Measurements from ENCODE around the gene STAP2. TPM values are rescaled to one million over a fixed set of nuclear protein-coding genes. Genes with fewer than 3 reads are reported as not detected.
"Not testable (repeated sequence)": the region's sequence is repeated elsewhere in the genome, so short reads cannot be mapped to it uniquely, and the experiment has no call there.

STAP2 gene
- total and polyA plus RNA-seq, 10 of the 15 experiments (the other 5 are each of a cell fraction or from before 2014, with no cell fraction given), result 0.84 to 22.4 (median 15.2) TPM

GRCh38 chr19:4329858-4330257, 8.8 kb downstream of the STAP2 start (continued):
- TF ChIP-seq SPI1 (IDR thresholded peaks at IDR 0.05; ENCODE audit: borderline replicate concordance, insufficient read depth, low read depth, low read length) (no peak), GATAD2B (conservative IDR thresholded peaks at IDR 0.05; ENCODE audit: low read depth) (no peak), CEBPB (IDR thresholded peaks at IDR 0.05; ENCODE audit: borderline replicate concordance in 1 of 2, low read depth in 2 of 2, low read length in 2 of 2) (no peak), TAF1 (IDR thresholded peaks at IDR 0.05; ENCODE audit: borderline replicate concordance, low read depth, low read length) (no peak)

GRCh38 chr19:4328991-4329681, 9.5 kb downstream of the STAP2 start:
- POLR2A ChIA-PET; FAIRE-seq; H3K36me3 ChIP-seq (ENCODE audit: control insufficient read depth in 2 of 2, insufficient read depth in 2 of 2, low read length in 1 of 2); BruUV-seq (replicated peaks); H3K4me1 ChIP-seq (ENCODE audit: control insufficient read depth, insufficient read depth, low read length); CTCF ChIA-PET; H3K27ac ChIP-seq (ENCODE audit: control insufficient read depth, insufficient read depth); intact Hi-C loops (cut with micrococcal nuclease; ENCODE audit: unreplicated experiment); H3K27me3 ChIP-seq (replicated peaks in 1 of 2; ENCODE audit: control insufficient read depth in 2 of 2, insufficient read depth in 2 of 2, low read length in 1 of 2); H3K79me2 ChIP-seq (ENCODE audit: control insufficient read depth, insufficient read depth, low read length); H4K20me1 ChIP-seq (ENCODE audit: control insufficient read depth, insufficient read depth); DNase-seq (ENCODE audit: low read depth, low spot score); RAD21 ChIA-PET (ENCODE audit: unreplicated experiment); H3K9me3 ChIP-seq (replicated peaks; ENCODE audit: control insufficient read depth, insufficient read depth, low read length); SMC1A ChIA-PET (ENCODE audit: uncharacterized antibody, unreplicated experiment); in situ Hi-C loops (cut with MboI): not testable (repeated sequence)
- Histone ChIP-seq H2AFZ (ENCODE audit: control insufficient read depth, low read depth, low read length) (peak overlapping the region; percentile 40; the same call in 1 of the 2 replicates), H3K9ac (ENCODE audit: control insufficient read depth, insufficient read depth, low read length) (peak overlapping the region; percentile 55), H3K4me2 (ENCODE audit: control insufficient read depth, insufficient read depth) (peak overlapping the region; percentile 31), H3K4me3 (peak overlapping the region; percentile 75)
- ATAC-seq, result peak; percentile 68
- 35% methylated on average over 35 of the region's 35 CpGs for WGBS (ENCODE audit: insufficient coverage, insufficient replicate concordance, low lambda C conversion rate, missing lambda C conversion rate)

Measured in GM12878 (cell line).